HepG2 (cell line): ENCODE measurements around the gene TSPAN9. TPM values are rescaled to one million over a fixed set of nuclear protein-coding genes. Genes with fewer than 3 reads are reported as not detected.

Experiments
- ARNT2 ChIP-seq: sonication (generic); formaldehyde crosslinking; IDR thresholded peaks from 2 replicates; pipeline ENCODE4 v1.8.0; 2022; ENCODE audit warnings: mild to moderate bottlenecking, low read depth, missing genetic modification reagents, moderate library complexity
- FIP1L1 ChIP-seq: fragments of 200-400 bp; formaldehyde crosslinking; IDR thresholded peaks from 2 replicates; pipeline ENCODE4 v1.6.1; 2018; ENCODE audit warnings: low read depth, mild to moderate bottlenecking, low read length, moderate library complexity, borderline replicate concordance; ENCODE audit not compliant: insufficient read depth
- HOXA3 ChIP-seq: sonication (generic); formaldehyde crosslinking; IDR thresholded peaks from 2 replicates; pipeline ENCODE4 v1.5.0; 2020; ENCODE audit warnings: missing genetic modification reagents
- MAFK ChIP-seq, 2 experiments: IDR thresholded peaks in 1 of 2; conservative IDR thresholded peaks in 1 of 2; 2 replicates each; pipeline ENCODE4 v1.6.1; 2011; ENCODE audit warnings: improper control_type of control experiment in 2 of 2, low read length in 2 of 2
- PAWR ChIP-seq: sonication (generic); formaldehyde crosslinking; IDR thresholded peaks from 2 replicates; pipeline ENCODE4 v1.4.0; 2020; ENCODE audit warnings: missing genetic modification reagents, mild to moderate bottlenecking, borderline replicate concordance
- PAX8 ChIP-seq: sonication (generic); formaldehyde crosslinking; IDR thresholded peaks from 2 replicates; pipeline ENCODE4 v1.8.0; 2022; ENCODE audit warnings: mild to moderate bottlenecking, missing genetic modification reagents, borderline replicate concordance
- ZBTB3 ChIP-seq: sonication (generic); formaldehyde crosslinking; IDR thresholded peaks from 2 replicates; pipeline ENCODE4 v1.4.0; 2020; ENCODE audit warnings: low read depth, mild to moderate bottlenecking, moderate library complexity, missing genetic modification reagents, borderline replicate concordance
- ZNF296 ChIP-seq: sonication (generic); formaldehyde crosslinking; conservative IDR thresholded peaks from 2 replicates; pipeline ENCODE4 v1.5.0; 2020; ENCODE audit warnings: mild to moderate bottlenecking, missing genetic modification reagents
- ZNF672 ChIP-seq: sonication (generic); formaldehyde crosslinking; IDR thresholded peaks from 2 replicates; pipeline ENCODE4 v1.8.1; 2022; ENCODE audit warnings: missing genetic modification reagents
- ZSCAN21 ChIP-seq: sonication (generic); formaldehyde crosslinking; IDR thresholded peaks from 2 replicates; pipeline ENCODE4 v1.8.0; 2022; ENCODE audit warnings: mild to moderate bottlenecking, missing genetic modification reagents, moderate library complexity, borderline replicate concordance
- ZSCAN22 ChIP-seq: sonication (generic); formaldehyde crosslinking; IDR thresholded peaks from 2 replicates; pipeline ENCODE4 v1.4.0; 2020; ENCODE audit warnings: mild to moderate bottlenecking, missing genetic modification reagents
- polyA plus RNA-seq, 8 experiments: library from polyadenylated mRNA; depleted of rRNA in 3 of 8; stranded (reverse) in 7 of 8; unstranded in 1 of 8; fragments of >200 nt; fragmentation: Illumina TruSeq in 4 of 8; extraction: Trizol in 4 of 8; gene quantifications; 2 replicates each; pipeline versions ENCODE4 v1.2.1 to v1.2.3, GENCODE V29; 2011 to 2016; ENCODE audit warnings: low read depth in 4 of 8, missing spikeins in 1 of 8, mixed read lengths in 1 of 8; ENCODE audit not compliant: insufficient read depth in 1 of 8
- total RNA-seq, 5 experiments: library from RNA; depleted of rRNA; stranded (reverse); fragments of >200 nt; fragmentation: Illumina TruSeq; extraction: Trizol; gene quantifications; 2 replicates each; pipeline ENCODE4 v1.2.3, GENCODE V29; 2016; ENCODE audit warnings: low read depth in 1 of 5
- TF ChIP-seq, protein P1 (sequence below): sonication (generic); formaldehyde crosslinking; IDR thresholded peaks from 2 replicates; pipeline ENCODE4 v1.5.0; 2020; ENCODE audit warnings: mild to moderate bottlenecking, missing genetic modification reagents, borderline replicate concordance
- TF ChIP-seq, protein P2 (sequence below): IDR thresholded peaks from 2 replicates; pipeline ENCODE4 v1.6.1; 2016; ENCODE audit warnings: missing biosample characterization, missing genetic modification reagents, low read depth
- TF ChIP-seq, protein P3 (sequence below): IDR thresholded peaks from 2 replicates; pipeline ENCODE4 v1.6.1; 2016; ENCODE audit warnings: missing compliant biosample characterization, missing genetic modification reagents, borderline replicate concordance
- TF ChIP-seq, protein P4 (sequence below): sonication (generic); formaldehyde crosslinking; IDR thresholded peaks from 2 replicates; pipeline ENCODE4 v1.9.0; 2022; ENCODE audit warnings: low read depth, missing genetic modification reagents
- TF ChIP-seq, protein P5 (sequence below): sonication (generic); formaldehyde crosslinking; IDR thresholded peaks from 2 replicates; pipeline ENCODE4 v1.5.1; 2020; ENCODE audit warnings: mild to moderate bottlenecking, missing genetic modification reagents, moderate library complexity
- TF ChIP-seq, protein P6 (sequence below): sonication (generic); formaldehyde crosslinking; IDR thresholded peaks from 2 replicates; pipeline ENCODE4 v1.4.0; 2020; ENCODE audit warnings: mild to moderate bottlenecking, missing genetic modification reagents

The TSPAN9 gene
- total and polyA plus RNA-seq, 2 of the 13 experiments (the other 11 are each of a cell fraction or from before 2014, with no cell fraction given): 18.1 to 42.3 TPM

DNA sequence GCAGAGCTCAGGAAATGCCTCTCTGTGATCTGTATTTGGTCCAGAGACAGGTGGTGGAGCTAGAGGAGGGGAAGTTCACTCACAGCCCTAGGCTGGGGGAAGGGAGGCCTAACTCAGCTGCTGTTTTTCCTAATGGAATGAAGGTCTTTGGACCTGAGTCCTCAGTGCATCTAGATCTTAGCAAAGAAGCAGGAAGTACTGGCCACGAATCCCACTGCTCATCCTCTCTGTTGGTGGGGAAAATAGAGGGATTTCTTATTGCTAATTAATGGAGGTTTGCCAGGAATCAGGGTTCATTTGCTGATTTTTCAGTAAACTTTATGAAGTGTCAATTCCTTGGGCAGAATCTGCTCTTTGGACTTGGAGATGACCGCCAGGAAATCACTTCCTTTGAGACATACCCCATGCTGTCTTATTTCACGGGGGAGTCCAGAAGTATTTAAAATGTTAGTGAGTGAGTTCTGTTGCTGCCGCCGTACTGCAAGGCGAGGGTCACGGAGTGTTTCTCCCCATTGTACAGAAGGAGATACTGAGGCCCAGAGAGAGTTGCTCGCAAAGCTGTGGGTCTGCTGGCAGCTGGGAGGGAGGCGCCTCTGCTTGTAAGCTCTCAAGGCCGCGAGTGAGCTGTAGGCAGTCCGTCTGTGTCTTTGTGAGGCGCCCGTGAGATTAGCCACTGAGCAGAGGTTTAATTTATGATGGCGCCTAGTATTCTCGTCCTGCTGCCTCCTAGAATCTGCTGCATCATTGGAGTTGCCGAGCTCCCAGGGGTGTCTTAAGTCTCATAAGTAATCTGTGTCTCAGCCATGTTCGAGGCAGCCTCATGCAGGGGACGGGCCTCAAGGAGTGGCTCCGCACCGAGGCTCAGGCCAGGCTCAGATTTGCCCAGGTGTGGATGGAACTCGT lies 88.2 kb downstream of the TSPAN9 start (continued):
- TF ChIP-seq ZNF296 (CRISPR knock-in tag): no peak
- TF ChIP-seq ZSCAN21: no peak
- no peak for TF ChIP-seq PAX8 (CRISPR knock-in tag)
- TF ChIP-seq, protein P1, sequence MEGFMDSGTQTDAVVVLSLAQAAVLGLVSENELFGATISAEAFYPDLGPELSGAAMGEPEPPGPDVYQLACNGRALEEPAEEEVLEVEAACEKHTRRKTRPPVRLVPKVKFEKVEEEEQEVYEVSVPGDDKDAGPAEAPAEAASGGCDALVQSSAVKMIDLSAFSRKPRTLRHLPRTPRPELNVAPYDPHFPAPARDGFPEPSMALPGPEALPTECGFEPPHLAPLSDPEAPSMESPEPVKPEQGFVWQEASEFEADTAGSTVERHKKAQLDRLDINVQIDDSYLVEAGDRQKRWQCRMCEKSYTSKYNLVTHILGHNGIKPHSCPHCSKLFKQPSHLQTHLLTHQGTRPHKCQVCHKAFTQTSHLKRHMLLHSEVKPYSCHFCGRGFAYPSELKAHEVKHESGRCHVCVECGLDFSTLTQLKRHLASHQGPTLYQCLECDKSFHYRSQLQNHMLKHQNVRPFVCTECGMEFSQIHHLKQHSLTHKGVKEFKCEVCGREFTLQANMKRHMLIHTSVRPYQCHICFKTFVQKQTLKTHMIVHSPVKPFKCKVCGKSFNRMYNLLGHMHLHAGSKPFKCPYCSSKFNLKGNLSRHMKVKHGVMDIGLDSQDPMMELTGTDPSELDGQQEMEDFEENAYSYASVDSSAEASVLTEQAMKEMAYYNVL (CRISPR knock-in tag): 0 out of 2 replicates have a peak, but pooled peaks have one; percentile 82
- TF ChIP-seq ARNT2 (CRISPR knock-in tag): no peak
- TF ChIP-seq, protein P2, sequence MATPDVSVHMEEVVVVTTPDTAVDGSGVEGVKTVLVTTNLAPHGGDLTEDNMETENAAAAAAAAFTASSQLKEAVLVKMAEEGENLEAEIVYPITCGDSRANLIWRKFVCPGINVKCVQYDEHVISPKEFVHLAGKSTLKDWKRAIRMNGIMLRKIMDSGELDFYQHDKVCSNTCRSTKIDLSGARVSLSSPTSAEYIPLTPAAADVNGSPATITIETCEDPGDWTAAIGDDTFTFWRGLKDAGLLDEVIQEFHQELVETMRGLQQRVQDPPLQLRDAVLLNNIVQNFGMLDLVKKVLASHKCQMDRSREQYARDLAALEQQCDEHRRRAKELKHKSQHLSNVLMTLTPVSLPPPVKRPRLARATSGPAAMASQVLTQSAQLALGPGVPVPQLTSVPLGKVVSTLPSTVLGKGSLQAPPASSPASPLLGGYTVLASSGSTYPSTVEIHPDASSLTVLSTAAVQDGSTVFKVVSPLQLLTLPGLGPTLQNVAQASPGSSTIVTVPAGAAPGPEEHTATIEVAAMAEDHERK (CRISPR knock-in tag): no peak
- TF ChIP-seq MAFK (conservative IDR thresholded peaks at IDR 0.05 in 1 of 2, IDR thresholded peaks at IDR 0.05 in 1 of 2; ENCODE audit: low read length in 2 of 2): 0 out of 4 replicates have a peak, but pooled peaks of 1 of the 2 experiments have one; percentile 13
- TF ChIP-seq FIP1L1: no peak
- TF ChIP-seq ZNF672 (CRISPR knock-in tag): no peak
- TF ChIP-seq, protein P3, sequence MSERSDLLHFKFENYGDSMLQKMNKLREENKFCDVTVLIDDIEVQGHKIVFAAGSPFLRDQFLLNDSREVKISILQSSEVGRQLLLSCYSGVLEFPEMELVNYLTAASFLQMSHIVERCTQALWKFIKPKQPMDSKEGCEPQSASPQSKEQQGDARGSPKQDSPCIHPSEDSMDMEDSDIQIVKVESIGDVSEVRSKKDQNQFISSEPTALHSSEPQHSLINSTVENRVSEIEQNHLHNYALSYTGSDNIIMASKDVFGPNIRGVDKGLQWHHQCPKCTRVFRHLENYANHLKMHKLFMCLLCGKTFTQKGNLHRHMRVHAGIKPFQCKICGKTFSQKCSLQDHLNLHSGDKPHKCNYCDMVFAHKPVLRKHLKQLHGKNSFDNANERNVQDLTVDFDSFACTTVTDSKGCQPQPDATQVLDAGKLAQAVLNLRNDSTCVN (CRISPR knock-in tag): peak; percentile 93
- TF ChIP-seq ZSCAN22 (CRISPR knock-in tag): no peak
- TF ChIP-seq PAWR (CRISPR knock-in tag): no peak
- TF ChIP-seq, protein P4, sequence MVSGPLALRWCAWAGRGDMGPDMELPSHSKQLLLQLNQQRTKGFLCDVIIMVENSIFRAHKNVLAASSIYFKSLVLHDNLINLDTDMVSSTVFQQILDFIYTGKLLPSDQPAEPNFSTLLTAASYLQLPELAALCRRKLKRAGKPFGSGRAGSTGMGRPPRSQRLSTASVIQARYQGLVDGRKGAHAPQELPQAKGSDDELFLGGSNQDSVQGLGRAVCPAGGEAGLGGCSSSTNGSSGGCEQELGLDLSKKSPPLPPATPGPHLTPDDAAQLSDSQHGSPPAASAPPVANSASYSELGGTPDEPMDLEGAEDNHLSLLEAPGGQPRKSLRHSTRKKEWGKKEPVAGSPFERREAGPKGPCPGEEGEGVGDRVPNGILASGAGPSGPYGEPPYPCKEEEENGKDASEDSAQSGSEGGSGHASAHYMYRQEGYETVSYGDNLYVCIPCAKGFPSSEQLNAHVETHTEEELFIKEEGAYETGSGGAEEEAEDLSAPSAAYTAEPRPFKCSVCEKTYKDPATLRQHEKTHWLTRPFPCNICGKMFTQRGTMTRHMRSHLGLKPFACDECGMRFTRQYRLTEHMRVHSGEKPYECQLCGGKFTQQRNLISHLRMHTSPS (CRISPR knock-in tag): no peak
- no peak for TF ChIP-seq ZBTB3 (CRISPR knock-in tag)
- TF ChIP-seq HOXA3 (CRISPR knock-in tag): peak; percentile 63; the same call in 1 of the 2 replicates
- TF ChIP-seq, protein P5, sequence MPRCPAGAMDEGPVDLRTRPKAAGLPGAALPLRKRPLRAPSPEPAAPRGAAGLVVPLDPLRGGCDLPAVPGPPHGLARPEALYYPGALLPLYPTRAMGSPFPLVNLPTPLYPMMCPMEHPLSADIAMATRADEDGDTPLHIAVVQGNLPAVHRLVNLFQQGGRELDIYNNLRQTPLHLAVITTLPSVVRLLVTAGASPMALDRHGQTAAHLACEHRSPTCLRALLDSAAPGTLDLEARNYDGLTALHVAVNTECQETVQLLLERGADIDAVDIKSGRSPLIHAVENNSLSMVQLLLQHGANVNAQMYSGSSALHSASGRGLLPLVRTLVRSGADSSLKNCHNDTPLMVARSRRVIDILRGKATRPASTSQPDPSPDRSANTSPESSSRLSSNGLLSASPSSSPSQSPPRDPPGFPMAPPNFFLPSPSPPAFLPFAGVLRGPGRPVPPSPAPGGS (CRISPR knock-in tag): no peak
- TF ChIP-seq, protein P6, sequence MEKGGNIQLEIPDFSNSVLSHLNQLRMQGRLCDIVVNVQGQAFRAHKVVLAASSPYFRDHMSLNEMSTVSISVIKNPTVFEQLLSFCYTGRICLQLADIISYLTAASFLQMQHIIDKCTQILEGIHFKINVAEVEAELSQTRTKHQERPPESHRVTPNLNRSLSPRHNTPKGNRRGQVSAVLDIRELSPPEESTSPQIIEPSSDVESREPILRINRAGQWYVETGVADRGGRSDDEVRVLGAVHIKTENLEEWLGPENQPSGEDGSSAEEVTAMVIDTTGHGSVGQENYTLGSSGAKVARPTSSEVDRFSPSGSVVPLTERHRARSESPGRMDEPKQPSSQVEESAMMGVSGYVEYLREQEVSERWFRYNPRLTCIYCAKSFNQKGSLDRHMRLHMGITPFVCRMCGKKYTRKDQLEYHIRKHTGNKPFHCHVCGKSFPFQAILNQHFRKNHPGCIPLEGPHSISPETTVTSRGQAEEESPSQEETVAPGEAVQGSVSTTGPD (CRISPR knock-in tag): no peak
